GM19240 (cell line): ENCODE measurements around the gene MAST4.
A peak's percentile ranks its signal among the peaks of the same experiment; 100 is the strongest.

Experiments
- DNase-seq: peaks from one replicate; pipeline ENCODE4 v3.0.0; 2011; ENCODE audit warnings: low spot score; ENCODE audit not compliant: insufficient read length

MAST4 gene

GRCh38 chr5:66697796-66698564, 101.8 kb downstream of the MAST4 start:
- no peak for DNase-seq

- peak; percentile 2 for DNase-seq
Observed at GRCh38 chr5:66701244-66701643, 105.1 kb downstream of the MAST4 start.

- DNase-seq = no peak
Observed at GRCh38 chr5:66702426-66702825, 106.2 kb downstream of the MAST4 start.

- DNase-seq = no peak
Observed at GRCh38 chr5:66704790-66705425, 108.7 kb downstream of the MAST4 start.

GRCh38 chr5:66708368-66708767, 112.2 kb downstream of the MAST4 start:
- DNase-seq = no peak

- no peak for DNase-seq
Observed at GRCh38 chr5:66710557-66711088, 114.4 kb downstream of the MAST4 start.

- DNase-seq = peak; percentile 4
Observed at GRCh38 chr5:66713998-66714397, 117.8 kb downstream of the MAST4 start.

GRCh38 chr5:66717455-66718373, 121.5 kb downstream of the MAST4 start:
- DNase-seq = no peak

GRCh38 chr5:66718374-66719002, 122.3 kb downstream of the MAST4 start:
- no peak for DNase-seq

GRCh38 chr5:66720780-66721179, 124.6 kb downstream of the MAST4 start:
- DNase-seq = no peak

GRCh38 chr5:66722686-66723085, 126.5 kb downstream of the MAST4 start:
- no peak for DNase-seq

- DNase-seq = no peak
Observed at GRCh38 chr5:66724349-66725139, 128.4 kb downstream of the MAST4 start.

- DNase-seq = no peak
Observed at GRCh38 chr5:66727630-66728029, 131.4 kb downstream of the MAST4 start.

GRCh38 chr5:66728049-66728448, 131.9 kb downstream of the MAST4 start:
- no peak for DNase-seq

GRCh38 chr5:66737096-66737495, 140.9 kb downstream of the MAST4 start:
- no peak for DNase-seq

- no peak for DNase-seq
Observed at GRCh38 chr5:66738136-66738535, 141.9 kb downstream of the MAST4 start.

- DNase-seq = no peak
Observed at GRCh38 chr5:66739021-66739420, 142.8 kb downstream of the MAST4 start.

GRCh38 chr5:66739951-66740350, 143.8 kb downstream of the MAST4 start:
- DNase-seq = no peak

GRCh38 chr5:66741394-66741793, 145.2 kb downstream of the MAST4 start:
- no peak for DNase-seq
